SK-N-MC (cell line): ENCODE data around the gene SMYD1.

ENCODE experiments used
- EZH2 ChIP-seq: fragments of 200-600 bp; sonication (generic); IDR thresholded peaks from one replicate; pipeline ENCODE4 v1.6.1; 2017; ENCODE audit warnings: antibody characterized with exemption
- POLR2AphosphoS5 ChIP-seq: IDR thresholded peaks from 2 replicates; pipeline ENCODE4 v1.6.1; 2012; ENCODE audit warnings: mild to moderate bottlenecking, low read depth, low read length, borderline replicate concordance

DNA sequence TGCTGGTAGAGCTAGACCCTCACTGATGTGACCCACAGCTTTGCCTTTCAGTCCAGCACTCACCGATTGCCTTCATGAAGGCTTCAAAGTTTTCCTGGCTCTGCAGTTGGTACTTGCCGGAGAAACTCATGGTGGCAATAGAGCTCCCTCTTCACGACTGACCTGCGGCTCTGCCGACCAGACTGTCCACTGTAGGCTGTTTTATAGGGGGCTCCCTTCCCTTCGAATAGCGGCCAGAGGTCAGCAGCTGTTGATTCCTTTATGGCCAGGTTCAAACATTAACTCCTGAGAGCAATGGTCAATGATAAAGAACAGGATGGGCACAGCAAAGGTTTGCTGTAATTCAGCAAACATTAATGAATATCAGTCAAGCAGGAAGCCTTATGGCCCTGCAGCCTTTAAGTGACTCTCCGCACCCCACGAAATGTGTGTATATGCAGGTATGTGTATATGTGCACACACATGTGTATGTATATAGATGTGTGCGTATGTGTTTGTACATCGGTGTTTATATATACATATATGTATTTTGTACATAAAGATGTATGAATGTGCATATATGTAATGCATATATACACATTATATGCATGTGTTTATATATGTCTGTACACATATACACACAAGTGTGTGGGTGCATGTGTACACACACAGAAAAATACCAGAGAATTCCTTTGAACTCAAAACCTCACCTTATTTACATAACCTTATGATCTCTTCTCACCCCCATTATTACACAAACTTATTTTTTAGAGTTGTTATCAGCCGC, 60.4 kb downstream of the SMYD1 start, which contains the start of gene FABP1:
- TF ChIP-seq POLR2AphosphoS5 (no peak), EZH2 (no peak)
